GM19043 (cell line): ENCODE results near the gene RDH8.
"Not testable (repeated sequence)": the region's sequence is repeated elsewhere in the genome, so short reads cannot be mapped to it uniquely, and the experiment has no call there.

Experiments used
- ATAC-seq: cut with Tn5 transposase; IDR thresholded peaks from one replicate; pipeline ENCODE4 v1.9.1; 2021; ENCODE audit warnings: low read depth; ENCODE audit not compliant: unreplicated experiment

Gene RDH8

DNA sequence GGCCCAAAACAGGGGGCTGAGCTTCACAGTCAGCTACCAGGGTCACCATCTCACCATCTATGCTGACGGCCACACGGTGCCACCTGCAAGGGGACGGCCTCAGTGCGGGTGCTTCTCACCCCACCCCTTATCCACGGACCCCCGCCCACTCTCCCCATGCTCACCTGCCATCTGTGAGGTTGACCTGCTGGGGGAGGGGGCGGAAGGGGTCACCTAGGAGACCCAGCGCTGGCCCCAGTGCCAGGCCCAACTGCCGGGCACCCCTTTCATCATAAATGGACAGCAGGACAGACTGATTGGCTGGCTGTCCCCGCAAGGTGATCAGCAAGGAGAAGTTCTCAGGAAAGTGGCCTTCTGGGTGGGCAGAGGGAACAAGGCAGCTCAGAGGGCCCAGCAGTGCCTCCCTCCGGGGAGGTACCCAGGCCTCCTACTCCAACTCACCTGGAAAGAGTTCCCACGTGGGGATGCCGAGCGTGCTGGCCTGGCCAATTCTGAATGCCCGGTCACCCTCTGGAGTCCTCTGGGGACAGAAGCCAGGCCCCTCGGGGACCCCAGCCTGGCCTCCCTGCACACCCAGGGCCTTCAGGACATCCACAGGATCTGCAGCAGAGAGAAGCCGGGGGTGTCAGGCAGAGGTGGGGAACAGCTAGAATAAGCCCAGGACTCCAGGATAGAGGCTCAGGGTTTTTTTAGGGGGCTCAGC, 7.5 kb upstream of the RDH8 start:
- no peak for ATAC-seq

DNA sequence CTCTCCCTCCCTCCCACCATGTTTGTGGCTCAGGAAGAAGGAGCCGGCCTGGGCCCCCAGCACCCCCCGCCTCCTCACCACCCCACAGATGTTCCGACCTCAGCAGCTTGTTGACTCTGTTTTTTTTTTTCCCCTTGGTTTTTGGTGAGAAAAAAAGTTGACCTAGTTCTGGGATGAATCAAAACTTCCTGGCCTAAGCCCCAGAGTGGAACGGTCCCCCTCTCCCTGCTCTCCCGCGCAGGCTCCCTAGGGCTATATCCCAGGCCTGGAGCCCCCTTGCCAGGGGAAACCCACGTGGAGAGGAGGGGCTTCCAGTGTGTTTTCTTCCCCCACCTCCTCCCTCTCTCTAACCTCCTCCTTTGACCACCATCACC, 7.0 kb upstream of the RDH8 start:
- ATAC-seq, result no peak

DNA sequence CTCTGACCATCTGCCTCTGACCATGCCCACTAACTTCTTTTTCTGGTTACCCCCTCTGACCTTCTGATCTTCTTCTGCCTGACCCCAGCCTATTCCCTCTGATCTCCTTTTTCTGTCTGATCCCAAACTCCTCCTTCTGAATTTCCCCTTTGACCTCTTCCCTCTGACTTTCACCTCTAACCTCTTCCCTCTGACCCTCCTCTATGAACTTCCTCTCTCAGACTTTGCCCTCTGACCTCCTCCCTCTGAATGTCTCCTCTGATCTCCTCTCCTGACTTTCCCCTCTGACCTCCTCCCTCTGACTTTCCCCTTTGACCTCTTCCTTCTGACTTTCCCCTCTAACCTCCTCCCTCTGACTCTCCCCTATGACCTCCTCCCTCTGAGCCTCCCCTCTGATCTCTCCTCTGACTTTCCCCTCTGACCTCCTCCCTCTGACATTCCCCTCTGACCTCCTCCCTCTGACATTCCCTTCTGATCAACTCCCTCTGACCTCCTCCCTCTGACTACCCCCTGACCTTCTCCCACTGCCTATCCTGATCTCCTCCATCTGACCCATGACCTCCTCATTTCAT, 6.4 kb upstream of the RDH8 start:
- no peak for ATAC-seq

DNA sequence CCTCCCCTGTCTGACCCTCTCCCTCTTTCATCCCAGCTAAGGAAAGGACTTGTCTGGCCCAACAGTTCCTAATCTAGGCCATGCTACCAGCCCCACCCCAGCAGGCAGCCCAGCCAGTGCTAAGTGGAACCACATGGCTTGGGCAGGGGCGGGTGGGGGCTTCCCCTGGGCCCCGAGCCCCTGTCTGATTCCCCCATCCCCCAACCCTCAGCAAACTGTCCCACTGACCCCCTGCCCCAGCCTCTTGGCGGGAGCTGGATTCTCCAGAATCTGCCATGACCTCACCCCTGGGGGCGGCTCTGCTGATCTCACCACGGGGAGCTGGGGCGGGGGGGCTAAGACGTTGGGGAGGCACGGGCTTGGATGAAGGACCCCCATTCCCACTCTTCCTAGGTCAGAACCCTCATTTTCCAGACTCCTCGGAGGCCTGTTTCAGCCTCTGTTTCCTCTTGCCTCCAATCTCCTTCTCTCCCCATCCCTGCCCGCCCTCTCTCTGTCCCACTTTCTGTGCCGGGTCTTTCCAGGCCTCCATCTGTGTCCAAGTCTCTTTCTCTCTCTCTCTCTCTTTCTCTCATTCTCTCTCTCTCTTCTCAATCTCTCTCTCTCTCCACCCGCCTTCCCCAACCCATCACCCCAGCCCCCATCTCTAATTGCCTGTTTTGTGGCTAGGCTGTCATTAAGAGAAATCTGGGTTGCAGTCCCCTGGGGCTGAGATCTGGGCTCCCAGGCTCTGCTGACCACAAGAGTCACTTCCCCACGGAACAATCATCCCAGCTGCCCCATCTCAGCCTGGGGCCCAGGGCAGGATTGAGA, 5.7 kb upstream of the RDH8 start:
- ATAC-seq, result no peak

DNA sequence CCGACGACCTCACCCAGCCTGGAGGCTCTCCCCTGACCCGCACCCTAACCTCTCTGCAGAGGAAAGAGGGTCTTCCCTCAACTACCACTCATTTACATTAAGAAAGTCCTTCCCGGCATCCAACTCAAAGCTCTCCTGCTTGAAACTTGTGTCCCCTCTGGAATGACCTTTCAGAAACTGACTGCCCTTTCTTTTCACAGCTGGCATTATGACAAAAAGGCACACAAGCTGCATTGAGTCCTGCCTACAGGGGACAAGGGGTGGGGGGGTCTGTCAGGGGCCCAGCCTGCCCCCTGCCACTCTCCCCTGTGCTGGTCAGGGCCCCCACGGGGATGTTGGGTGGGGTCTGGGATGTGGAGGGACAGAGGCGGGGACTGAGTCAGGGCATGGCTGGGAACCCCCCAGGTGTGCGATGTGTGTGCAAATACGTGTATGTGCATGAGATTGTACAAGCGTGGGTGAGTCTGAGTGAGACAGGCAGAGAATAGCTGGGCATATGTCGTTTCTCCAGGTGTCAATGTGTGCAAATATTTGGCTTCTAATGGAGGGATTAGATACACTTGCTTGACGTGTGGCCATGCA, 5.0 kb upstream of the RDH8 start:
- ATAC-seq, result no peak

DNA sequence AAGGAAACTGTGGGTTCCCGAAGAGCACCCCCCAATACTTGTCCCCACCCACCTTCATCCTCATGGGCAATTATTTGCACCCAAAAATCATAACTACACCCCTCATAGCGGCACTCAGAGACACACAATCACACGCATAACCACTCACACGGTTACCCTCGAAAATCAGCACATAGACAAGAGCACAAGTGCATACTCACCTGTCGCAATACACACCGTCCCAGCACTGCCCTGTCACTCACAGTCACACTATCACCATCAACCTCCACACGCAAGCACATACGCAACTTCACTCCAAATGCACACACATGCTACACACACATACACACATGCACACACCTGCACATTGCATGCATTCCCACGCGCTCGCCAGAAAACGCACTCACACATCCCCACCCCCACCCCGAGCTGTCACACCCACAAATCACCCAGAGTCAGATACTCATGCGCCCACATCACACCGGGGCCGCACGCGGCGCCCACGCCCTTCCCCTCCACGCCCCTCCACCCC, 3.5 kb upstream of the RDH8 start:
- no peak for ATAC-seq

DNA sequence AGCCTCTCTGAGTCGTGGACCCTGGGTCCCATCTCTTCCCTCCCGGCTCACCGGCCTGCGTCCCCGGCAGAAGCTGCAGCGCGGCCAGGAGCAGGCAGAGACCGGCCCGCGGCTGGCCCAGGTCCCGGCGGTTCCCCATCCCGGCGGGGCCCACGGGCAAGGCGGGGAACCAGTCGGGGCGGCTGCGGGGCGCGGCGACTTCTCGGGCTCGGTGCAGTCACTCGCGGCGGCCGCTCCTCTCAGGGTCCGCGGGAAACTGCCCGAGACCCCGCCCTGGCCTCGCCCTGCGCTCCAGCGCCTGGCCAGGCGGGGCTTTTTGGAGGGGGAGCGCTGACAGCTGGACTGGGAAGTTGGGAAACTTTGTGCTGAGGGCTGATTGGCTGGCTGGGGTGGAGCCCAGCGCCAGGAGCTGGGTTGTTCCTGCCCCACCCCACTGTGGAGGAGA, 3.0 kb upstream of the RDH8 start, which contains the start of gene COL5A3:
Gene COL5A3, minus strand, starts transcription at position 258 of the 445 bp plus-strand sequence. Its CDS starts 119 bp downstream, at position 139.
- ATAC-seq, result no peak

DNA sequence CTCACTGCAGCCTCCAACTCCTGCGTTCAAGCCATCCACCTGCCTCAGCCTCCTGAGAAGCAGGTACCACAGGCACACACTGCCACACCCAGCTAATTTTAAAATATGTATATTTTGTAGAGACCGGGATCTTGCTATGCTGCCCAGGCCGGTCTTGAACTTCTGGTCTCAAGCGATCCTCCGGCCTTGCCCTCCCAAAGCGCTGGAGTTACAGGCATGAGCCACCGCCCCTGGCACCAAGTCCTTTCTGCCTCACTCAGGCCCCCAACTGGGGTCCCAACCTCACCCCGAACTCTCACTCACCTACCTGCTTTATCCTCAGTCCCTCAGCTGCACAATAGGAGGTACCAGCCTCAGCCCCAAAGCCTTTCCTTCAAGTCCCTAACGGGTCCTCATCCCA, 2.3 kb upstream of the RDH8 start:
- no peak for ATAC-seq

DNA sequence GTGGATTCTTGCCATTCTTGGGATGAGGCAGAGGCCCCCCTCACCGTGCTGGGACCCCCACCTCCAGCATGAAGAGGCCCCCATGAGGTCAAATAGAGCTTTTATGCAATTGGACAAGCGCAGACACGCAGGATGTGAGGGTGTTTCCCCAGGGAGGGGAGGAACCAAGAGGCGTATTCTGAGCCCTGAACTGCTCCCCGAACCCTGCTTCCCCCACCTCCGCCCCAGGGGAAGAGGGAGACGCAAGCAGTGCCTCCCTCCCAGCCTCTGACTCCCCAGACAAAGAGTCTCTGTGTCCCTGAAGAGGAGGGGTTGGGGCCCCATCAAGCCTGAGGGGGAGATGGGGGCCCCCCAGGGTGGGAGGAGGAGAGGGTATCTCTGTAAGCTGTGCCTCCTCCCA, 1.3 kb upstream of the RDH8 start:
- ATAC-seq, result no peak

DNA sequence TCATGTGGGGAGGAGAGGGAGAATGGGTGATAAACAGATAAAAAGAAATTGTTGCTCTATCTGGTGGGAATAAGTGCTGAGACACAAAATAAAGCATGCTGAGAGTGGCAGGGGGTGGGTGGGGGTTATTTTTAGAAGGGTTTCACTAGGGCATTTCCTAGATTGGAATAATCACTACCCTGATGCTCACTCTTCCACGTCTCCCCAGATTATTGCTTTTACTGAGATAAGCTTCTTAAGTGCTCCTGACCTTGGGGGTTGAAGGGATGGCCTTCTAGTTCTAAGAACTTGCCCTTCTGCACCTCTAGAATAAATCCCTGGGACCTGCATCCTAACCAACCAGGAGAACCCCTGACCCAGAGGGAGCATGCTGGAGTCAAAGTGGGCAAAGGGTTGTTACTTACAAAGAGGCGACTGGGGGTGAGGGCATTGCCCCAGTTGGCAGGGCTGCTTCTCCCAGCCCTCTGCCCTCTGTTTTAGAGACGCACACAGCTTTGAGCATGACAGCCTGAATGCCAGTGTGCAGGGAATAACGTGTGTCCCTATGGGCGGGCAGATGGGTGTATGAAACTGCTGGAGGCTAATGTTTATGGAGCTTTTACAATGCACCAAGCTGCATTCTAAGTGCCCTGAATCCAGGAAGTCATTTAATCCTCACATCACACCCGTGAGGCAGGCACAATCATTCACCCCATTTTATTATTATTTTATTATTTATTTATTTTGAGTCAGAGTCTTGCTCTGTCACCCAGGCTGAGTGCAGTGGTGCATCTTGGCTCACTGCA, 743 bp downstream of the RDH8 start:
- ATAC-seq, result no peak

DNA sequence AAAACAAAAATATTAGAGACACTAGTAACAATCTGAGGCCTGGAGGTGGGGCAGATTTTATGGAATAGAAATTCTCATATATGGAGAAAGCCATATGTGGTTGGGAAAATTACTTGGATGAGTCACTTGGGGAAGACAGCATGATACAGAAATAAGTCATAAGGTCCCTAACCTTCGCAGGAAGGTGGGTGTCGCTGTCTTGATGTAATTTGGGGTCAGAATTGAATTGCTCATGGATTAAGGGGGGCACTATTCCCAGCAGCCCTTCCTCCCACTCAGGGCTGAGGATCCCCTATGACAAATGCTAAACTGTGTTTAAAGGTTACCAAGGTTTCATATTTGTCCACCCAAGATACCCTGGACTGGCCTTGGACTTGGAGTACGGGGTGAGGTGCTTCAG, 5.0 kb downstream of the RDH8 start:
- no peak for ATAC-seq

DNA sequence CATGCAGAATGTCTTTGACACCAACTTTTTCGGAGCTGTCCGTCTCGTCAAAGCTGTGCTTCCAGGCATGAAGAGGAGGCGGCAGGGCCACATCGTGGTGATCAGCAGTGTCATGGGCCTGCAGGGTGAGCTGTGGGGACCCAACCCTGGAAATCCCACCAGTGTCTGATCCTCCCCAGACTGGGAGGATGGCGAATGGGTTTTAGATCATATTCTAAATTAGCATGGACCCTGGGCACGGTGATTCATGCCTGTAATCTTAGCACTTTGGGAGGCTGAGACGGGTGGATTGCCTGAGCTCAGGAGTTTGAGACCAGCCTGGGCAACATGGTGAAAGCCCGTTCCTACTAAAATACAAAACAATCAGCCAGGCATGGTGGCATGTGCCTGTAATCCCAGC, 5.5 kb downstream of the RDH8 start:
- no peak for ATAC-seq

DNA sequence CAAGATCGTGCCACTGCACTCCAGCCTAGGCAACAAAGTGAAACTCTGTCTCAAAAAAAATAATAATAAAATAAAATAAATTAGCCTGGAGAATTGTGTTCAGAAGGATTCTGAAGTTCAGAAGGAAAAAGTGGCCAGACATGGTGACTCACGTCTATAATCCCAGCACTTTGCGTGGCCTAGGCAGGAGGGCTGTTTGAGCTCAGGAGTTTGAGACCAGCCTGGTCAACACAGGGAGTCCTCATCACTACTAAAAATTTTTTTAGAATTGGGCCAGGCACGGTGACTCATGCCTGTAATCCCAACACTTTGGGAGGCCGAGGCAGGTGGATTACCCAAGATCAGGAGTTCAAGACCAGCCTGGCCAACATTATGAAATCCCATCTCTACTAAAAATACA, 6.0 kb downstream of the RDH8 start:
- ATAC-seq, result no peak

DNA sequence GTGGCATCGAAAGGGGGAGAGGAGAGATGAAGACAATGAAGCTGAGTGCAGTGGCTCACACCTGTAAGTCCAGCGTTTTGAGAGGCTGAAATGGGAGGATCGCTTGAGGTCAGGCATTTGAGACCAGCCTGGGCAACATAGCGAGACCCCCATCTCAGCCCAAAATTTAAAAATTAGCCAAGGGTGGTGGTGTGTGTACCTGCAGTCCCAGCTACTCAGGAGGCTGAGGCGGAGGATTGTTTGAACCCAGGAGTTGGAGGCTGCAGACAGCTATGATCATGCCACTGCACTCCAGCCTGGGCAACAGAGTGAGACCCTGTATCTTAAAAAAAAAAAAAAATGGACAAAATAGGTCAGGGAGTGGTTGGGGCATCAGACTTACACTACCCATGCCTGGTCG, 7.6 kb downstream of the RDH8 start:
- ATAC-seq, result no peak

DNA sequence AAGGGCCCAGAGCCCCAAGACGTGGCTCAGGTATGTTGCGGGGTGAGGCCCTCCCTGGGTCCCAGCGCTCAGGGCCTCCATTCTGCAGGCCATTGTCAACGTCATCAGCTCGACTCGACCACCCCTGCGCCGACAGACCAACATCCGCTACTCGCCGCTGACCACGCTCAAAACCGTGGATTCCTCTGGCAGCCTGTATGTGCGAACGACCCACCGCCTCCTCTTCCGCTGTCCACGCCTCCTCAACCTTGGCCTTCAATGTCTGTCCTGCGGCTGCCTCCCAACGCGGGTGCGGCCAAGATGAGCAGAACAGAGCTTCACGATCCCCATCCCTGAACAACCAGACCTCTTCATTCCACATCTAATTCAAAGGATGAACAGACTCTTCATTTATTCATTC, 8.2 kb downstream of the RDH8 start:
- ATAC-seq, result no peak

DNA sequence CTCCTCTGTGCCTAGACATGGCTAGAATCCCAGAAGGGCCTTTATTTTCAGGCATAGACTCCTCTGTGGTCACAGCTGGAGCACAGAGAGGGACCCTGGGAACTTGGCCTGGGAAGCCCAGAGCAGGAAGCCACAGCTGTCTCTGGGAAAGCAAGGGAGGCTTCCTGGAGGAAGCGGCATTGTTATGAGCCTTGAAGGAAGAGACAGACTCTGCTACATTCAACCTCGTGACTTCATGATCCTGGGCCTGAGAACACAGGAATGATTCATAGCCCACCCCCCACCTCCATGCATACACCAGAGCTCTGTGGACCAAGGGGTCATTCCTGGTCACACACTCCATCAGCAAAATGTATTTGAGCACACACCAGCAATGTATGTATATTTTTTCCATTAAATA, 8.6 kb downstream of the RDH8 start:
- no peak for ATAC-seq

DNA sequence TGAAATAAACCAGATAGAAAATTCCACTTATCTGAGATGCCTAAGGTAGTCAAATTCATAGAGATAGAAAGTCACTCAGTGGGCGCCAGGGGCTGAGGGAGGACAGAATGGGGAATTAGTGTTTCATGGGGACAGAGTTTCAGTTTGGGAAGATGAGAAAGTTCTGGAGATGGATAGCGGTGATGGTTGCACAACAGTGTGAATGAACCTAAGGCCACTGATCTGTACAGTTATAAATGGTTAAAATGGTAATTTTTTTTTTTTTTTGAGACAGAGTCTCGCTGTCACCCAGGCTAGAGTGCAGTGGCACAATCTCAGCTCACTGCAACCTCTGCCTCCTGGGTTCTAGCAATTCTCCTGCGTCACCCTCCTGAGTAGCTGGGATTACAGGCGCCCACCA, 9.8 kb downstream of the RDH8 start:
- not testable (repeated sequence) for ATAC-seq

DNA sequence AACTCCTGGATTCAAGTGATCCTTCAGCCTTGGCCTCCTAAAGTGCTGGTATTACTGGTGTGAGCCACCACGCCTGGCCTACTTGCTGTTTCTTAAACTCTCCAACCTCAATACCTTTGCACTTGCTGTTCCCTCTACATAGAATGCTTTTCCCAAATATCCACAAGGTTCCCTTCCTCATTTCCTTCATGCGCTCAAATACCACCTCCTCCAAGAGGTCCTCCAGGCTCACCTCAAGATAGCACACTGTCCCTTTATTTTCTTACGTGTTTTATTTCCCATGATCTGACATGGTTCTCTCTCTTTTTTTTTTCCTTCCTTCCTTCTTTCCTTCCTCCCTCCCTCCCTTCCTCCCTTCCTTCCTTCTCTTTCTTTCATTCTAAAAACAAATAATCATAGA, 13.5 kb downstream of the RDH8 start:
- ATAC-seq, result no peak

DNA sequence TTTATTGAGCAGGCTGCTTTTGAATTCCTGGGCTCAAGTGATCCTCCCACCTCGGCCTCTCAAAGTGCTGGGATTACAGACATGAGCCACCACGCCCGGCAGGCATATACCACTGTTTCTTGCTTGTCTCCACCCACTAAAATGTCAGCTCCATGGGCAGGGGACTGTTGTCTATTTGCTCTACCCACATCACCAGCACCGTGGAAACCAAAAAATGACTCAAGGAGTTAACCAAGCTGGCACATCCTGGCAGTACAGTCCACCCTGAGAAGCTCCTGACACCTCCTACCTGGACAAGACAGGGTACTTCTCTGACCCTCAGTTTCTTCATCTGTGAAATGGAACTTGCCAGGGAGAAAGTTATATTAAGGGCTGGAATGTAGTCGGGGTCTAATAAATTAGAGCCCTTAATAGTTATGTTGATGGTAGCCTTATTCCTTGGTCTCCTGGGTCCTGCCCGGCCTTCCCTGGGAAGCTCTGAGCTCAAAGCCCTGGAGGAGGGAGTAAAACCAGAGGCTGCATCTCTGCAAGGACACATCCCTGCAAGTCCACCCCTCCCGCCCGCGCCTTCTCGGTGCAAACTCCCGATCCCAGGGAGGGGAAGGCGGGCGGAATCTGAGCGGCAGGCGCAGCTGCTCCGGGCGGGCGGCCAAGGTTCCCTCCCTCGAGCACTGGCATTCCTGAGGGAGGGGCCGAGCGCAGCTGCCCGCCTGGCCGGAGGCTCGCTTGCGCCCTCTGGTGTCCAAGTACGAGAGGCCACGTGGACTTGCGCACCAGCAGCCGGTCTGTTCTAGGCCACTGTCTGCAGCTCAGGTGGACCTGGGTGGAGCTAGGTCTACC, 14.1 kb downstream of the RDH8 start:
- ATAC-seq, result no peak

DNA sequence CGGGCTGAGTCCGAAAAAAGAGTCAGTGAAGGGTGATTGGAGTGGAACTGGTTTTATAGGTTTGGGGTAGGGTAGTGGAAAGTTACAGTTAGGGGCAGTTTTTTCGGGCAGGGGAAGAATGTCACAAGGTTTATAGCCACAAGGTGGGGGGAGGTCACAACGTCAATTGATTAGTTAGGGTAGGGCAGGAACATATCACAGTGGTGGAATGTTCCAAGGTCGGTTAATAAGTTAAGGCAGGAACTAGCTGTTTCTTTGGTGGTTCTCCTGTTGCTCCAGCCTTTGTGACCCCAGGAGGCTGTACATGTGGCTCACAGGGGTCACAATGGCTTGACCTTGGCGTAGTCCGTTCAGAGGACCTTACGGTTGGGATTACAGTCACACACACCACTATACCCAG, 20.3 kb downstream of the RDH8 start:
- no peak for ATAC-seq
